ENCODE results near the gene GJD4.

GJD4 gene, protein sequence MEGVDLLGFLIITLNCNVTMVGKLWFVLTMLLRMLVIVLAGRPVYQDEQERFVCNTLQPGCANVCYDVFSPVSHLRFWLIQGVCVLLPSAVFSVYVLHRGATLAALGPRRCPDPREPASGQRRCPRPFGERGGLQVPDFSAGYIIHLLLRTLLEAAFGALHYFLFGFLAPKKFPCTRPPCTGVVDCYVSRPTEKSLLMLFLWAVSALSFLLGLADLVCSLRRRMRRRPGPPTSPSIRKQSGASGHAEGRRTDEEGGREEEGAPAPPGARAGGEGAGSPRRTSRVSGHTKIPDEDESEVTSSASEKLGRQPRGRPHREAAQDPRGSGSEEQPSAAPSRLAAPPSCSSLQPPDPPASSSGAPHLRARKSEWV

GRCh38 chr10:35605191-35605590 is at the start of gene GJD4:
TSS of gene GJD4 (plus strand) at chr10:35605341. CDS start at chr10:35605568, 227 bp downstream.
- no peak for DNase-seq (ENCODE audit: low spot score)

GRCh38 chr10:35555962-35556930 is 48.9 kb upstream of the GJD4 start:
- peak; percentile 31 for DNase-seq (ENCODE audit: low spot score)

DNA sequence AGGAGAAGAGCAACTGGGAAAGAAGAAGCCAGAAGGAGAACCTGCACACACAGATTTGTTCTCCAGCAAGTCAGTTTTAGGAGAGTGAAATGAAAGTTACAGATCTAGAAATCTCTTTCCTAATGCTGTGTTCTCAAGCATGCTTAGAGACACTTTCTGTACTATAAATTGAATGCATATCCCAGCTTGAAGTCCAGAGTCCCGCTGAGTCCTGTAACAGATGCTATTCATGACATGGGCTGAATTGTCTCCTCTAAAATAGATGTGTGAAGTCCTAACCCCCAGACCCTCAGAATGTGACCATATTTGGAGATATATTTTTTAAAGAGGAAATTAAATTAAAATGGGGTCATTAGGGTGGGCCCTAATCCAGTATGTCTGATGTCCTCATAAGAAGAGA is 46.9 kb upstream of the GJD4 start:
- DNase-seq (ENCODE audit: low spot score): no peak

DNA sequence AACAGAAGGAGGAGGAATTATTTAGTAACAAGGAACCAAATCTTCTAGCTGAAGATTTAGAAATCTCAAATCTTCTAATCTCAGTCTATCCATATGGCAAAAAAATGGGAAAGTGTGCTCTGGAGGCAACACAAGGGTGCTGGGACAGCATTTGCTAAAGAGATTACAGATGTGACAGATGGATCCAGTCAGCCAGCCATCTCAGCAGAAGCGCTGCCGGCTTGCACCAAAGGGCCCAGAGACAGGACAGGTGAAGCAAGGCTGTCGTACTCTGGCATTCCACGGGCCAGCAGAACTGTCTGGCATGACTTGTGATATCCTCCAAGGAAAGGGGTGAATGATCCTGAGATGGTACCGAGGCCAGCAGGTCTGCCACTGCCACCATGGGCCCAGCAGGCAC is 45.7 kb upstream of the GJD4 start:
- DNase-seq (ENCODE audit: low spot score): no peak

- no peak for DNase-seq (ENCODE audit: low spot score)
Measured at GRCh38 chr10:35561715-35562114, 43.4 kb upstream of the GJD4 start.

- no peak for DNase-seq (ENCODE audit: low spot score)
Measured at GRCh38 chr10:35562427-35562826, 42.7 kb upstream of the GJD4 start.

DNA sequence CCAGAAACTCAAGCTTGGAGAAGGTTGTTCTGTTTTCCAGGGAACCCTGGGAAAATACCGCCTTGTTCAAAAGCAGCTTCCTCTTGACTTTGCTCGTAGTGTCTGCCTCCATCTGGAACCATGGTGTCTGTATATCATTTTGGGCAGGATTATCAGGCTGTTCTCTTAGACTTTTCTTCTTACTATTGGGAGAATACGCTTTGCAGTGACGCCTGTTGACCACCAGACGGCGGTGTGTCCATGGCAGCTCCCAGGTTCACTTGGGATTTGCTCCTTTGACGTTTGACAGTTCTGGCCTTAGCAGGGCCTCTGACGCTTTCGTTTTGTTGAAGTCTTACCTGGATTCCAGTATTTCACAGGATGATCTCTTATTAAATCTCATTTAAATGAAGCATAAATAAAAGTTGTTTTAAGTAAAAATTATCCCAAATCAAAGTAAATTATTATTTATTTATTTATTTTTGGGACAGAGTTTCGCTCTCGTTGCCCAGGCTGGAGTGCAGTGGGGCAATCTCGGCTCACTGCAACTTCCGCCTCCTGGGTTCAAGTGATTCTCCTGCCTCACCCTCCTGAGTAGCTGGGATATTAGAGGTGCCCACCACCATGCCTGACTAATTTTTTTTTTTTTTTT is 41.8 kb upstream of the GJD4 start:
- peak; percentile 87 for DNase-seq (ENCODE audit: low spot score)

DNA sequence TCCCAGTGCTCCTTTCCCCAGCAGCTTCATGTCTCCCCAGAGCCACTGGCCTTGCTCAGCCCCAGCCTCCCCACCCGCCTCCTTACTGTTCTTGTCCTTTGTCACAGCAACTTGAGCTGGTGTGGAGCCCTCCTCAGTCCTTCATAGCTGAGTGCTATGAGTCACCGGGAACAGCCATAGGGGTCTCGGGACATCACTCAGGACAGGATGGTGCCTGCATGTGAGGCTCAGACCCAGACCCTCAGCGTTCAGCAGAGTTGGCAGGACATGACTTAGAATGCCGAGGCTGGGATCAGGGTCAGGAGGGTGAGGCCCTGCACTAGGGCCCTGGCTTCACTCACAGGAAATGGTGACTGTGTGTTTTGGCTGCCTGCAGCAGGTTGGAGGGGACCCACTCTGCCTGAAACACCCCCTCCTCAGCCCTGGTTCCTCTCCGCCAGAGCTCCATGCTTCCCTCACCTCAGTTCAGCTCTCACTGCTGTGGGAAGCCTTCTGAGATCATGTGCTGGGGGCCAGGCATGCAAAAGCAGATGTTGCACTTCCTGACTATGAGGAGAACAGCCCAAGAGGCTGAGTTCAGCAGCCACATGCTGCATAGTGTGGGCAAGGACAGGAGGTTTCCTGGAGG is 40.7 kb upstream of the GJD4 start:
- DNase-seq (ENCODE audit: low spot score): no peak

- no peak for DNase-seq (ENCODE audit: low spot score)
Measured at GRCh38 chr10:35565602-35566081, 39.5 kb upstream of the GJD4 start.

- no peak for DNase-seq (ENCODE audit: low spot score)
Measured at GRCh38 chr10:35567951-35568350, 37.2 kb upstream of the GJD4 start.

DNA sequence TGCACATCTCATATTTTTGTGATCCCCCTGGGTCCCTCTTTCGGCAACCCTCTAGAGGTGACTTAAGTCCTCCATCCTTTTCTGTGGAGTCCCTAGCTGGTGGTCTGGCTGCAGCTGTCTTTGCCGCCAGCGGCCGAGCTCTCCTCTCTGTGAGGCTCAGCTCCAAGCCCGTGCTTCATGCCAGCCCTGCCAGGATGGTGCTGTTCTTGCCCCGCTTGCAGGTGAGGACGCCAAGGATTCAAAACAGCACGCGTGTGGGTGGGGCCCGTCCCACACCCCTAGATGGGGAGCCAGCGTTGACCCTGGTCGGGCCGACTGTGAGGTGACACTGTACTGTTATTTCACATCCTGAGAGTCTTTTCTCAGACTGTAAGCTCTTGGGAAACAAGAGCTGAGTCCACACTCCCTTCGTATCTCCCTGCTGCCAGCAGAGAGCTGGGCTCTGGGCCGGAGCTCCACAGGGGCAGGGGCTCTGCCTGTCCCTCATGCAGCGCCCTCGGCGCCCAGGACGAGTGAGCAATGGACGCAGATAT is 36.6 kb upstream of the GJD4 start:
- DNase-seq (ENCODE audit: low spot score): no peak

- DNase-seq (ENCODE audit: low spot score): no peak
Measured at GRCh38 chr10:35569111-35569707, 35.9 kb upstream of the GJD4 start.

DNA sequence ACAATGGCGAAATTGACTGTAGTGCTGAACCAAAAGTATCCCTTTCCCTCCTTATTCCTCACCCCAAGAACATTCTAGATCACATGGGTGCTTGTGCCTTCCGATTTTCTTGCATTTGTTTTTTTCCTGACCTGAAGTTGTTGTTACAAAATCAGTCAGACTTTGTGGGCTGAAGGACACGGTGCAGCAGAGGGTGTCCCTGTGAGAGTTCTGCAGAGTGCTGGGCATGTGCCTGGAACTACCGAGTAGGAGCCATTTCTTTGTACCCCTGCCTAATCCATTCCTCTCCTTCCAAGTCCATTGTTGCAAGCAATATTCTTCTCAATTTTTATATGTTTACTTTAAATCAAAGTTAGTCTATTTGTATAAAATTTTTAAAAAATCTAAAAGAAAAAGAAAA is 35.3 kb upstream of the GJD4 start:
- no peak for DNase-seq (ENCODE audit: low spot score)

- DNase-seq (ENCODE audit: low spot score): no peak
Measured at GRCh38 chr10:35570397-35570796, 34.7 kb upstream of the GJD4 start.

DNA sequence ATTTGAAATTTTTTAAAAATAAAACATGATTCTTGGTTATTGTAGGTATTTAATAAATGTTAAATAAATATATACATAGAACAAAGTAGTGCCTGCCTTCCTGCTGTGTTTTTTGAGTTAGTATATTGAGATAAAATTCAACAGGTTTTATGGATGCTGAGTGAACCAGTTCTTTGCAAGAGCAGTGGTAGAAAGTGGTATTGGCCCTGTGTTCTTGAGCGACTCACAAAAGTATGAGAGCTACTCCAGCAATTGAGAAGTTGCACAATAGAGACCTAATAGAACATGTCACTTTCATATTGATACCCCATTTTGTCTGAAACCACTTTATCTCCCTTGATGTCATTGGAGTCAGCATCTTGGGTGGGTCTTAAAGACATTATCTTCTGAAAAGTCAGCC is 32.6 kb upstream of the GJD4 start:
- peak; percentile 33 for DNase-seq (ENCODE audit: low spot score)

GRCh38 chr10:35573796-35574195 is 31.3 kb upstream of the GJD4 start:
- no peak for DNase-seq (ENCODE audit: low spot score)

- DNase-seq (ENCODE audit: low spot score): peak; percentile 20
Measured at GRCh38 chr10:35574924-35575352, 30.2 kb upstream of the GJD4 start.

DNA sequence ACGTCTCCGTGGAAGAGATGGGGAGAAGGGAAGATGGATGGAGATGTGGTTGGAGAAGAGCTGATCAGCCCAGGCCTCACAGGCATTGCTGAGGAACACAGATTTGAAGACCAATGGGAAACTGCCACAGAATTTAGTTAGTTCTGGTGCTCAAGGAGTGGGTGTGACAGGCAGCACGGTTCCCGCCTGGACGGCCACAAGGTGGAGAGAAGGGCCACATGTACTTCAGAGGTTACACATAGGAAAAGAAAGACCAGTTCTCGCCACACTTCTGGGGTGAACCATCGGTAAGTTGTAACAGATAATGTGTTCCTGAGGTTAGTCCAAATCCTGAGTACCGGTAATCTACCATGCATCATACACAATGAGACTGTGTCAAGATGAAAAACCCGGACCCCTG is 29.5 kb upstream of the GJD4 start:
- no peak for DNase-seq (ENCODE audit: low spot score)

DNA sequence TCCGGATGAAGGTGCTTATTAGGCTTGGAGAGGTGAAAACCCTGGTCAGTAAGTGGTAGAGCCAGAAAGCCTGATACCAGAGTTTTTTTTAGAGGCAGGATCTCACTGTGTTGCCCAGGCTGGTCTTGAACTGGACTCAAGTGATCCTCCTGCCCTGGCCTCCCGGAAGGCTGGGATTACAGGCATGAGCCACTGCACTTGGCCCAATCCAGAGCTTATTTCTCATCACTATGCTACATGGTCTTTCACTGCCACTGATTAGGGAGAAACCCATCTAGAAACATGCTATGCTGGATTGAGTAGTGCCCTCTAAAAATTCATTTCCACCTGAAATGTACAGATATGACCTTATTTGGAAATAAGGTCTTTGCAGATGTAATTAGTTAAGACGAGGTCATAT is 28.4 kb upstream of the GJD4 start:
- DNase-seq (ENCODE audit: low spot score): no peak

GRCh38 chr10:35577926-35578617 is 27.1 kb upstream of the GJD4 start:
- DNase-seq (ENCODE audit: low spot score): no peak

DNA sequence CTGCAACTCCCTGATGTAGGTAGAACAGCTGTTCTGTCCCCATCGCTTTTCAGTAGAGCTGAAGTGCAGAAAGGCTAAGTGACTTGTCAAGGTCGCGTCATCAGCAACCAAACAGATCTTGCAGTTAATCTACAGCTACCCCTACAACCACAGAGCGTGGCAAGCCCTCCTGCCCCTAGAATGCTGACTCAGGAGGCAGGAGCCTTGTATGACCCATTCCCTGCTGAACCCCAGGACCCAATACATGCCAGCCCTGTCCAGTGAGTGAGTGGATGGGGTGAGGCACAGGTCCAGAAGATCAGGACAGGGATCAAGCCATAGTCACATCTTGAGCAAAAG is 26.6 kb upstream of the GJD4 start:
- no peak for DNase-seq (ENCODE audit: low spot score)
